IPS-18a (cell line): ENCODE results near the gene CD33.

Experiments
- H3K27ac ChIP-seq: one replicate; pipeline ENCODE4 v1.5.1; 2013; ENCODE audit warnings: low read length
- H3K27me3 ChIP-seq: one replicate; pipeline ENCODE4 v1.6.1; 2013; ENCODE audit warnings: mild to moderate bottlenecking, low read length; ENCODE audit not compliant: control insufficient read depth, insufficient read depth
- H3K36me3 ChIP-seq: one replicate; pipeline ENCODE4 v1.6.1; 2013; ENCODE audit warnings: low read depth, low read length; ENCODE audit not compliant: control insufficient read depth
- H3K4me1 ChIP-seq: one replicate; pipeline ENCODE4 v1.6.1; 2013; ENCODE audit warnings: low read depth, low read length; ENCODE audit not compliant: control insufficient read depth
- H3K4me3 ChIP-seq: one replicate; pipeline ENCODE4 v1.5.1; 2013; ENCODE audit warnings: low read length
- H3K9ac ChIP-seq: one replicate; pipeline ENCODE4 v1.6.1; 2013; ENCODE audit warnings: mild to moderate bottlenecking, low read length, moderate library complexity
- H3K9me3 ChIP-seq: one replicate; pipeline ENCODE4 v1.6.1; 2013; ENCODE audit warnings: low read depth, low read length; ENCODE audit not compliant: control insufficient read depth

The CD33 gene

DNA sequence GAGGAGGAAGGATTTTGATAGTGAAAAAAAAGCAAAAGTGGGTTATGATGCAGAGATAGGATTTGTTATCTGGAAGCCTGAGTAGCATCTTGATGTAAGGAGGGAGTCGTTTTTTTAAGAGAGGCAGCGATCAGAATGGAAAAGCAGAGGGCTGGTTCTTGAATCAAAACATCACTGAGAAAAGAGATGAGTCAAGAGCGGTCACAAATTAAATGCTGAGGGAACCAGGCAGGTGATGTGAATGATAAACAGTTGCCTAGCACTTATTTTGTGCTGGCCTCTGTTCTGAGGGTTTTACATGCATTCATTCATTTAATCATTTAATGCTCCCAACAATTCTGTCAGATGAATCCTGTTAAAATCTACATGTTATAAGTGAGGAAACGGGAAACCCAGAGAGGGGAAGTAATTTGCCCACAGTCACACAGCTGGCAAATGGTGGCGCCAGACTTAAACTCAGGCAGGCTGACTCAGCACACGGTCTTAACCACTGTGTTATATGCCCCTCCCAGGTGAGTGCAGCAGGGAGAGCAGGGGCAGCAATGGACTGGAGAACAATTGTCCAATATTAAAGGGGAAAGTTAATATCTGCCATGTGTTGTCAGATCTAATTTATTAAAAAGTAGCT is 47.4 kb downstream of the CD33 start:
- Histone ChIP-seq H3K4me1 (no peaks in the 10 kb centered on the region), H3K9ac (no peak overlapping the region), H3K27ac (no peak overlapping the region), H3K4me3 (no peak overlapping the region), H3K27me3 (no peaks in the 10 kb centered on the region), H3K36me3 (no peaks in the 10 kb centered on the region), H3K9me3 (no peaks in the 10 kb centered on the region)

DNA sequence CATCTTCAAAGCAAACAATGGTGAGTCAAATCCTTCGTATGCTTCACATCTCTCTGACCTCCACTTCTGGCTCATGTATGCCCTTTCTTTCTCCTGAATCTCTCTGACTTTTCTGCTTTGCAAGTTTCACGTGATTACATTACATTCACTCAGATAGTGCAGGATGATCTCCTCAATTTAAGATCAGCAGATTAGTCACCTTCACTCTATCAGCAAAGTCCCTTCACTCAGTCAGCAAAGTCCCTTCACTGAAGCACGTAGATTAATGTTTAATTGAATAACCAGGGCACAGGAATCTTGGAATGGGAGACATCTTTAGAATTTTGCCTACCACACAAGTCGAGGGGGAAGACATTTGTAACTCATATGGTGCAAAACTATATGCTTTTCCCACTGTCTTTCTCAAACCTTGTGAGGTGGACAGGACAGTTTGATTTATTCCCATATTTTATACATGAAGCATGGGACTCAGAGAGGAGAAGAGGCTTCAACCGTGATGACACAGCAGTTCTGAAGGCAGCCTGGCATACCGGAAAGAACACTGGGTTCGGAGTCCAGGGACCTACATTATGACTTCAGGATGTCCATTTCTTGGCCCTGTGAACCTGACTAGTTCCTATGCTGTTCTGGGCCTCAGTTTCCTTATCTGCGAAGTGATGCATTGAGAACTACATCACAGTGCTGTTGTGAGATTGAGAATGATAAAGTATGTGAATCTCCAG is 49.3 kb downstream of the CD33 start:
- H3K9me3 ChIP-seq: no peaks in the 10 kb centered on the region
- no peaks in the 10 kb centered on the region for H3K27me3 ChIP-seq
- no peak overlapping the region for H3K27ac ChIP-seq

DNA sequence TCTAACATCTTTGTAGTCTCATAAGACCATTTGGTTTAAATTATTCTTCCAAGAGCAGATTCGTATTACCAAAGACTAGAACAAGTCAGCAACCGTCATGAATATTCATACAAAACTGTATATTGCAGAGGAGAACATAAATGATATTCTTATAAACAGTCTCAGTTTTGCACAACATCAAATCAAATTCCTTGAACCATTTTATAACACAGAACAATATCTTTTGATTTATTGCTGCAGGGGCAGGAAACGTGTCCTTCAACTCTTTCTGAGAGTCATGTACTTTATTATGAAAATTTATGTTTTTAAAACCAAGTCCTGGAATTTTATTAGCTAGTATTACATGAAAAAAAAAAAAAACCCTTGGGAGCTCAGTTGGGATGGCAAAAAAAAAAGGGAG is 52.2 kb downstream of the CD33 start:
- Histone ChIP-seq H3K27ac (no peak overlapping the region), H3K4me3 (no peak overlapping the region), H3K4me1 (no peaks in the 10 kb centered on the region), H3K9ac (no peak overlapping the region), H3K9me3 (no peaks in the 10 kb centered on the region), H3K36me3 (no peaks in the 10 kb centered on the region), H3K27me3 (no peaks in the 10 kb centered on the region)

More for the DNA sequence above, 49.3 kb downstream of the CD33 start:
- H3K4me1 ChIP-seq: no peaks in the 10 kb centered on the region
- H3K36me3 ChIP-seq: no peaks in the 10 kb centered on the region
- no peak overlapping the region for H3K9ac ChIP-seq
- no peak overlapping the region for H3K4me3 ChIP-seq

DNA sequence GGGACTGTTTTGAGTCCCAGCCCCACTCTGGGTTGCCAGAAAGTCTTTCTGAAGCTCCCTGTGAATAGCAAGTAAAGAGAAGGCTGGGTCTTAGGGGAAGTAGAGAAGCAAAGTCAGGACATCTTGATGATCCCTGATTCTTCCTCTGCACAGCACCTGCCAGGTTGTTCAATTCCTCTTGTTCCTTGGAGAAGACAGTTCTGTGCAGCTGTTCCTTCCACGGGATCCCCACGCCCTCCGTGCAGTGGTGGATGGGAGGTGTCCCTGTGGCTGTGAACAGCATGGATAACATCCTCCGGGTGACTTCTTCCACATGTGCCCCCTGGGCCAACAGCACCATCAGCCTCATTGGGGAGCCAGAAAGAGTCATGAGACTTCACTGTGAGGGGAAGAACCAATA is 57.5 kb downstream of the CD33 start:
- H3K4me1 ChIP-seq: no peaks in the 10 kb centered on the region
- no peaks in the 10 kb centered on the region for H3K9me3 ChIP-seq
- H3K4me3 ChIP-seq: no peak overlapping the region
- H3K27ac ChIP-seq: no peak overlapping the region
- no peaks in the 10 kb centered on the region for H3K36me3 ChIP-seq
- no peaks in the 10 kb centered on the region for H3K27me3 ChIP-seq
- H3K9ac ChIP-seq: no peak overlapping the region

DNA sequence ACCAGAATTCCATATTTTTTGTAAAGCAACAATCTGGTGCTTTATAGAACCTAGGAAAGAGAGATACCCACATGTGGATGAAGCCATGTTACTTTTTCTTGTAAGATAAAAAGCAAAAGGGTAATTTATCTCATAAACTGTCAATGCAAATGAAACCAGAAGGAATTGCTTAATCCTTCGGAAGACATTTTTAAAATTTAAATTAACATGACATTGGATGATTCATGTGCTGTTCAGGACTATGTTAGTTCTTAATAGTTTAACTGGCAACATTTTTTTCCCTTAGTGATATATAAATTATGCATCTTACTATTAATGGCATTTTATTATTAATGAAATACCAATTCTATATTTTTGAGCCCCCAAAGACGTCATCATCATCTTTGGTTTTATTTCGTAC is 60.8 kb downstream of the CD33 start:
- no peaks in the 10 kb centered on the region for H3K27me3 ChIP-seq

More for the DNA sequence above, 60.8 kb downstream of the CD33 start:
- H3K36me3 ChIP-seq: no peaks in the 10 kb centered on the region
- no peak overlapping the region for H3K27ac ChIP-seq
- H3K4me3 ChIP-seq: no peak overlapping the region
- H3K9ac ChIP-seq: no peak overlapping the region
- no peaks in the 10 kb centered on the region for H3K4me1 ChIP-seq
- H3K9me3 ChIP-seq: no peaks in the 10 kb centered on the region
